Stimulated activated CD8-positive, alpha-beta memory T cell treated with anti-CD3 and anti-CD28 coated beads, Interleukin-15, amount 100 ng/mL, for 48 hours (primary cell): ENCODE results near the gene CDK14.

ENCODE experiments used
- DNase-seq, 2 donors: peaks; one replicate each; pipeline ENCODE4 v3.0.0-alpha.2; 2020; ENCODE audit warnings: low read depth in 2 of 2

Gene CDK14

DNA sequence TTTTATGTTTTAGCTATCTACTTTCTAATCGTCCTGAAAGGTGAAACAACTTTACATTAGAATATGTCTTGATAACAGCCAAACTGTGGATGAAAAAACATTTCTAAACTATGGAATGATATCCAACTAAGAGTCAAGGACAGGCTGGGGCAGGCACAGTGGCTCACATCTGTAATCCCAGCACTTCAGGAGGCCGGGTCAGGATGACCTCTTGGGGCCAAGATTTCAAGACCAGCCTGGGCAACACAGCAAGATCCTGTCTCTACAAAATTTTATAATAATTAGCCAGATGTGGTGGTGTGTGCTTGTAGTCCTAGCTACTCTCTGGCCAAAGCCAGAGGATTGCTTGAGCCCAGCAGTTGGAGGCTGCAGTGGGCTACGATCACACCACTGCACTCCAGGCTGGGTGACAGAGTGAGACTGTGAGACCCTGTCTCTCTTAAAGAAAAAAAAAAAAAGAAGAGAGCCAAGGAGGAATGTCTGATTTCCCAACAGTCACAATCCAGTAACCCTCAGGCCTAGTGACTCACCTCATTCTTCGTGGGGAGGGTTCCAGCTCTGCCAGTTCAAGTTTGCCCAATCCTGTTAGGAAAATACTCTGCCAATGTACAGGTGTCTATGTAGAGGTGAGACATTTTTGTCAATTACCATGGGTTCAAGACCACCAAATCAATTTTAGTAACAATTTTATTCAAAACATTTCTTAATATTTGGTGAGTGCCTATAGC, 653.5 kb downstream of the CDK14 start:
- DNase-seq: no peak

DNA sequence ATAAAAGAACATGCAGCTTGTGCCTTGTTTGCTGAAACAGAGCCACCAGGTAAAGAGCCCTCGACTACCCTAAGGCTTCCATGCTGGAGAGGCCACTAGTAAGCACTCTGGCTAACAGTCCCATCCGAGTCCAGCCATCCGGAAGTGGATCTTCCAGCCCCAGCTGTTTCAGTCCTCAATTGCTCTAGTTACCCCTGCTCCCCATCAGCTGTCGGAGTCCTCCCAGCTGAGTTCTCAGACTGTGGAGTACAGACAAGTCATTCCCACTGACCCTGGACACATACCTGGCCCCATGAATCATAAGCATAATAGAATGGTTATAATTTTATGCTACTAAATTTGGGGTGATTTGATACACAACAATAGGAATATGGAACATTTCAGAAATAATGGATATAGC, 654.6 kb downstream of the CDK14 start:
- DNase-seq: no peak

DNA sequence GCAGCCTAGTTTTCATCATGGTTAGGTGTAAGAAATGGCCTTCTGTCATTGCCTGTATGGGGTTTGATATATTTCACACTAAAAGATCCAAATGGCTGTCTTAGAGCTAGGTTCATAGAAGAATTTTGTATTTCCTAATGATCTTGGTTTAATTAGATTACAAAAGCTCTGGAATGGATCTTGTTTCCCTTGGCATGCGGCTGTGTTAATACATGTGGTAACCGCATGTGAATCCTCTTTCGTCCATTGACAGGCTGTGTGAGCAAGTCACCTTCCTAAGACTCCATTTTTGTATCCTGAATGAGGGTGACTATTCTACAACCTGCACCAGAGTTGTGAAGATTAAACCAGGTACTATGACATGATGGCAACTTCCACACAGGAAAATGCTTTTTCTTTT, 655.8 kb downstream of the CDK14 start:
- DNase-seq: no peak
